Measurements from ENCODE around the gene ITPK1.

Gene ITPK1

GRCh38 chr14:92964124-92965109 is 151.3 kb downstream of the ITPK1 start:
- DNase-seq: no peak

GRCh38 chr14:92963301-92964123 is 152.2 kb downstream of the ITPK1 start:
- no peaks in the 10 kb centered on the region for H3K27me3 ChIP-seq (ENCODE audit: insufficient read depth, low read length, poor library complexity)
- ATAC-seq (ENCODE audit: insufficient read depth, low read depth) (no peak), DNase-seq (no peak)
- H3K4me2 ChIP-seq (ENCODE audit: insufficient read depth, low read length): no peak overlapping the region
- no peak overlapping the region for H2AFZ ChIP-seq (ENCODE audit: low read depth, low read length)
- H4K20me1 ChIP-seq (ENCODE audit: insufficient read depth, low read length): peaks cover 17% of the 10 kb centered on the region
- 0 out of 2 replicates have a peak, but pooled peaks cover 6% of the 10 kb centered on the region for H3K79me2 ChIP-seq (ENCODE audit: insufficient read depth, low read length)
- no peak overlapping the region for H3K4me3 ChIP-seq (ENCODE audit: low read depth in 1 of 2, low read length in 2 of 2)
- TF ChIP-seq EZH2 (IDR thresholded peaks at IDR 0.05; ENCODE audit: borderline replicate concordance, low read depth, low read length, severe bottlenecking): no peak
- TF ChIP-seq CTCF (IDR thresholded peaks at IDR 0.05; ENCODE audit: borderline replicate concordance, extremely low read depth, low read length, poor library complexity, severe bottlenecking): no peak
- no peaks in the 10 kb centered on the region for H3K9me3 ChIP-seq (ENCODE audit: insufficient read depth, low read length, severe bottlenecking)
- no peaks in the 10 kb centered on the region for H3K4me1 ChIP-seq (ENCODE audit: insufficient read depth, low read length)
- H3K36me3 ChIP-seq (ENCODE audit: insufficient read depth, low read length): peaks cover 12% of the 10 kb centered on the region
- H3K27ac ChIP-seq (ENCODE audit: low read length): no peak overlapping the region
- H3K9ac ChIP-seq (ENCODE audit: low read depth, low read length): no peak overlapping the region

More at GRCh38 chr14:92964124-92965109, 151.3 kb downstream of the ITPK1 start:
- no peak overlapping the region for H3K9ac ChIP-seq (ENCODE audit: low read depth, low read length)
- H3K36me3 ChIP-seq (ENCODE audit: insufficient read depth, low read length): peaks cover 9% of the 10 kb centered on the region
- H3K79me2 ChIP-seq (ENCODE audit: insufficient read depth, low read length): 0 out of 2 replicates have a peak, but pooled peaks cover 6% of the 10 kb centered on the region
- peaks cover 22% of the 10 kb centered on the region for H4K20me1 ChIP-seq (ENCODE audit: insufficient read depth, low read length)
- no peaks in the 10 kb centered on the region for H3K4me1 ChIP-seq (ENCODE audit: insufficient read depth, low read length)
- no peaks in the 10 kb centered on the region for H3K9me3 ChIP-seq (ENCODE audit: insufficient read depth, low read length, severe bottlenecking)
- ATAC-seq (ENCODE audit: insufficient read depth, low read depth): no peak
- TF ChIP-seq EZH2 (IDR thresholded peaks at IDR 0.05; ENCODE audit: borderline replicate concordance, low read depth, low read length, severe bottlenecking) (no peak), CTCF (IDR thresholded peaks at IDR 0.05; ENCODE audit: borderline replicate concordance, extremely low read depth, low read length, poor library complexity, severe bottlenecking) (no peak)
- H3K4me3 ChIP-seq (ENCODE audit: low read depth in 1 of 2, low read length in 2 of 2): no peak overlapping the region
- H3K27ac ChIP-seq (ENCODE audit: low read length): no peak overlapping the region
- H3K4me2 ChIP-seq (ENCODE audit: insufficient read depth, low read length): no peak overlapping the region
- H2AFZ ChIP-seq (ENCODE audit: low read depth, low read length): no peak overlapping the region
- no peaks in the 10 kb centered on the region for H3K27me3 ChIP-seq (ENCODE audit: insufficient read depth, low read length, poor library complexity)

- TF ChIP-seq CTCF (IDR thresholded peaks at IDR 0.05; ENCODE audit: borderline replicate concordance, extremely low read depth, low read length, poor library complexity, severe bottlenecking) (no peak), EZH2 (IDR thresholded peaks at IDR 0.05; ENCODE audit: borderline replicate concordance, low read depth, low read length, severe bottlenecking) (no peak)
- Histone ChIP-seq H2AFZ (ENCODE audit: low read depth, low read length) (no peak overlapping the region), H3K4me2 (ENCODE audit: insufficient read depth, low read length) (no peak overlapping the region), H3K27ac (ENCODE audit: low read length) (no peak overlapping the region), H3K27me3 (ENCODE audit: insufficient read depth, low read length, poor library complexity) (no peaks in the 10 kb centered on the region), H3K9ac (ENCODE audit: low read depth, low read length) (no peak overlapping the region), H3K79me2 (ENCODE audit: insufficient read depth, low read length) (0 out of 2 replicates have a peak, but pooled peaks cover 6% of the 10 kb centered on the region), H3K4me1 (ENCODE audit: insufficient read depth, low read length) (no peaks in the 10 kb centered on the region), H4K20me1 (ENCODE audit: insufficient read depth, low read length) (peaks cover 14% of the 10 kb centered on the region), H3K4me3 (ENCODE audit: low read depth in 1 of 2, low read length in 2 of 2) (no peak overlapping the region), H3K9me3 (ENCODE audit: insufficient read depth, low read length, severe bottlenecking) (no peaks in the 10 kb centered on the region), H3K36me3 (ENCODE audit: insufficient read depth, low read length) (peaks cover 19% of the 10 kb centered on the region)
- DNase-seq (no peak), ATAC-seq (ENCODE audit: insufficient read depth, low read depth) (no peak)
Measured at GRCh38 chr14:92962831-92963095, 153.0 kb downstream of the ITPK1 start.

Measured in DND-41 (cell line).